Sigmoid colon (tissue), 4 donors: ENCODE measurements around the gene CNTNAP1.
"Not testable (repeated sequence)": the region's sequence is repeated elsewhere in the genome, so short reads cannot be mapped to it uniquely, and the experiment has no call there.

ENCODE experiments used
- CTCF ChIP-seq, 4 experiments: fragments of 450-650 bp in 3 of 4; fragments of 200-600 bp in 1 of 4; IDR thresholded peaks; one replicate each; pipeline ENCODE4 v1.5.1; 2016 to 2019; ENCODE audit warnings: antibody characterized with exemption in 4 of 4, mild to moderate bottlenecking in 3 of 4, moderate library complexity in 2 of 4
- POLR2A ChIP-seq, 2 donors: fragments of 450-650 bp; IDR thresholded peaks; one replicate each; pipeline ENCODE4 v1.6.1; 2016; ENCODE audit warnings: antibody characterized with exemption in 2 of 2, mild to moderate bottlenecking in 2 of 2, moderate library complexity in 2 of 2
- POLR2AphosphoS5 ChIP-seq, 4 donors: sonication (generic); formaldehyde crosslinking; IDR thresholded peaks; one replicate each; pipeline ENCODE4 v1.6.1; 2017; ENCODE audit warnings: antibody characterized with exemption in 4 of 4

GRCh38 chr17:42666126-42666525 lies 16.2 kb upstream of the CNTNAP1 start:
- TF ChIP-seq CTCF, POLR2AphosphoS5, POLR2A (IDR thresholded peaks at IDR 0.05): not testable (repeated sequence)
